Kidney capillary endothelial cell (primary cell): ENCODE data around the gene DBR1.
A peak's percentile ranks its signal among the peaks of the same experiment; 100 is the strongest.

Source experiments
- DNase-seq: peaks from one replicate; pipeline ENCODE4 v3.0.0-alpha.2; 2018; ENCODE audit warnings: low spot score

The DBR1 gene, protein sequence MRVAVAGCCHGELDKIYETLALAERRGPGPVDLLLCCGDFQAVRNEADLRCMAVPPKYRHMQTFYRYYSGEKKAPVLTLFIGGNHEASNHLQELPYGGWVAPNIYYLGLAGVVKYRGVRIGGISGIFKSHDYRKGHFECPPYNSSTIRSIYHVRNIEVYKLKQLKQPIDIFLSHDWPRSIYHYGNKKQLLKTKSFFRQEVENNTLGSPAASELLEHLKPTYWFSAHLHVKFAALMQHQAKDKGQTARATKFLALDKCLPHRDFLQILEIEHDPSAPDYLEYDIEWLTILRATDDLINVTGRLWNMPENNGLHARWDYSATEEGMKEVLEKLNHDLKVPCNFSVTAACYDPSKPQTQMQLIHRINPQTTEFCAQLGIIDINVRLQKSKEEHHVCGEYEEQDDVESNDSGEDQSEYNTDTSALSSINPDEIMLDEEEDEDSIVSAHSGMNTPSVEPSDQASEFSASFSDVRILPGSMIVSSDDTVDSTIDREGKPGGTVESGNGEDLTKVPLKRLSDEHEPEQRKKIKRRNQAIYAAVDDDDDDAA

DNA sequence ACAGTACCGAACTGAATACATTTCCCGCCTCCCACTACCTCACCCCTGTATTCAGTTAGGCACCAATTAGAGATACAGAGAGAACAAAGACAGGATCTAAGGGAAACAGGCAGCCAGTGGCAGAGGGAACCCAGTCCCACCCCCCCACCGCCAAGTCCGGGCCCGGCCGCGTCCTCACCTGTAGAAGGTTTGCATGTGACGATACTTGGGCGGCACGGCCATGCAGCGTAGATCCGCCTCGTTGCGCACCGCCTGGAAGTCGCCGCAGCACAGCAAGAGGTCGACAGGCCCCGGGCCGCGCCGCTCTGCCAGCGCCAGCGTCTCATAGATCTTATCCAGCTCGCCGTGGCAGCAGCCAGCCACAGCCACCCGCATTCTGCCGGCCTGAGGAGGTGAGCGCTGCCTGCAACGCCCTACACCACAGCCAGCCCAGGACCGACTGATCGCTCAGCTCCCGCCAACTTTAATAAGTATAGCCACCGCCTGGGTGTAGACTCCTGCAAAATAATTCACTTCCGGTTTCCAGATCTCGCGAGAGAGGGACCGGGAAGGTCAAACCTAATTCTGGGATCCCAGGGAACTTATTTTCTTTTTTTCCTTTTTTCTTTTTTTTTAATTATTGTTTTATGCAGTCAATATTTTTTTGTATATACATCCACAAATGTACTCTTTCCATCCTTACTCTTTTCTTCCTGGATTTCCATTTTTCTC lies at the start of gene DBR1:
DBR1 (minus strand) TSS at position 501 of the 711 bp plus-strand sequence; CDS start at position 375, 126 bp downstream.
- peak; percentile 70 for DNase-seq

GRCh38 chr3:138222942-138223287 lies 48.2 kb upstream of the DBR1 start:
- DNase-seq: no peak

DNA sequence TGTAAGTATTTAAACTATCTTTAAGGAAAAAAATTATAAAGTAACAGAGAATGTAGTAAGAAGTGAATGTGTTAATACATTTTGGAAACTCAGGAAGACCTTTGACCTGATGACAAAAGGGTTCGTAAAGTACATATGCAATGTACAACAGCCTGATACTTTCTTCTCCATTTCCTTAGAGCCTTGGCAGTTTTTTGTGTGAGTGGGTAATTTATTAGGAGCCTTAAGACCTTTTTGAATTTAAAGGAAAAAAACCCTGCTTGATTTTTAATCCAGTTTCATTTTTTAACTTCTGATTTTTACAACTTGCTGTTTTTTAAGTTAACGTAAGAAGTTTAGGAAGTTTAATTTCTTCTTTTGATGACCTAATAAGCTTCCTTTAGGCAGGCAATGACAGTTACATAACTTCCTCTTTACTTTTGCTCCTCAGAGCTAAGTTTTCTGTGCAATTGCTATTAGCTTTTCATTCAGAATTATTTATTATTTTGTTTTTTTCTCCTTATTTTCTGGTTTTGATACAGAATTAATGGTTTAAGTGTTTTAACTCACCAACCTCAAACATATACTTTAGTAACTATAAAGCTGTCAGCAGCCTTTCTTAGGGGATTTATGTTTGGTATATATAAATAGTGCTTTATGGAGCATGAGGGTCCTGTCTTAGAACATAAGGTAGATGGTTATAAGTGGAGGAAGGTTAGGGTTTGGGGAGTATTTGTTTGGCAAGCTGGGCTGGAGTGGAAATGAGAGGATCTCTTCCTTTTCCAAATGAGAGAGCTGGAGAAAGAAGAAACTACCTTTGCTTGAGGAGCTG lies 47.6 kb upstream of the DBR1 start:
- DNase-seq: no peak

- no peak for DNase-seq
Observed at GRCh38 chr3:138220788-138221187, 46.1 kb upstream of the DBR1 start.

DNA sequence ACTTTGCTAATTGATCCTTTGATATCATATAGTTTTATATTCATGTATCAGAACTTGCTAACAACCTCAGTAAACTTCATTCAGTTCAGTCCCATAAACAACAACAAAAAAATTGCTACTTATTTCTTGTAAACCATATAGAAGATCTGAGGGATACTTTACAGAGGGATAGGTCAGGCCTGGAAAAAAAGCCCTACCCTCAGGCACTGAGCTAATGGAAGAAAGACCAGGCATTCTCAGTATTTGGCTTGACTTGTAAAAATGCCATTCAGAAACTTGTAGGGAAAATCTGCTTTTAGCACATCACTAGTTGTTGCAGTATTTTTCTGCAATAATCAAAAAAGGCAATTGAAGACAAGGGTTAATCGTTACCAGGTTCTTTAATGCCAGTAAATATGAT lies 45.5 kb upstream of the DBR1 start:
- no peak for DNase-seq

DNA sequence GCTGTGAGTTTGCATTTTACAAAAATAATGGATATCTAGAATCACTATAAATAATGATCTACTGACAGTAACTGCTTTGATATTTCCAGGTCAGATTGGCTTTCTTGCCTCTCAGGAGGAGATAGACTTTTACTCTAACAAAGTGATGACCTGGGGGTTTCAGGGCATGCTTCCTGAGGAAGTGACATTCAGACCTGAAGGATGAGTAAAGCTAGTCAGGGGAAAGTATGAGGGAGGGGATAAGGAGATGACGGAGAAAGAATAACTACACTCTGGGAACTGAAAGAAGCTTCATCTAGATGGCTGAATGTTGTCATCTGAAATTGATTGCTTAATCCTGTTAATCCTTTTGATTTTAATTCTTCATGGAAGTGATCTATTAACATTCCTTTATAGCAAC lies 44.5 kb upstream of the DBR1 start:
- DNase-seq: peak; percentile 70

DNA sequence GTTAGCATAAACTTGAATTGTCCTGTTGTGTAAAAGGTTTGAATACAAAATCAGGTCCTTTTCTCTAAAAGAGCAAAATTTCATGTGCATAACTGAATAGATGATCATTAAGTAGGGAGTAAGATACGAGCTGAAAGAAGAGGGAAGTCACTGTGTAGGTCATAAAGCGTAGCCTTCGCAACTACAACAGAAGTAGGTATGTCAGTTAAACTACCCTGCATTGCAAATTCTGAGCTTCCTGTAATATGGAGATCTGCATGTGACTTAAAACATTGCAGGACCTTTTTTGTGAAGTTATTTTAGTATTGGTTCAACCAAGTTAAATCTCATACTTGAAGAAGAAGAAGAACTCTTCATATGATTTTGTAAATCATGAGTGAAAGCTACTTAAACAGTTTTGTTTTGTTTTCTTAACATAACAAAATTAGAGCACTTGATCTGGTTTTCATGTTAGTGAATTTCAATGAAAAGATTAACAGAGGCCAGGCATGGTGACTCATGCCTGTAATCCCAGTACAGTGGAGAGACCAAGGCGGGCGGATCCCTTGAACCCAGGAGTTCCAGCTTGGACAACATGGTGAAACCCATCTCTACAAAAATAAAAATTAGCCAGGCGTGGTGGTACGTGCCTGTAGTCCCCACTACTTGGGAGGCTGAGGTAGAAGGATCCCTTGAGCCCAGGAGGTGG lies 38.8 kb upstream of the DBR1 start:
- no peak for DNase-seq

DNA sequence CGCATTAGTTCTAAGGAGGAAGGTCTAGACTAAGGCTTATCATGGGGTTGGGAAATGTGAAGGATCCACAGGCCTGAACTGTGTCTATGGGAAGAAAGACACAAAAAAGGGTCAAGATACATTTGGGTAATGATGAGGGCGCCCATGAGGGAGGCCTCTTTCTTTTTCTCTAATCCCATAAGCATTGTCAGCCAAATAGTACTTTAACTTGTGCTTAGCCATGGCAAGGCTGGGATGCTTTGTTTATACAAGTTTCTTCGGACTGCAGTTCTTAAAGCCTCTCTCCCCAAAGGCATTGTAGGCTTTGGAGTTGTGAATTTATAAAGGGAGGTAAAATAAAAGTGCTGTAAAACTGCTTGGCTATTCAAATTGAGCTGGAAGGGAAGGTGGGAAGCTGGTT lies 35.8 kb upstream of the DBR1 start:
- DNase-seq: no peak

- no peak for DNase-seq
Observed at GRCh38 chr3:138206196-138206595, 31.5 kb upstream of the DBR1 start.

DNA sequence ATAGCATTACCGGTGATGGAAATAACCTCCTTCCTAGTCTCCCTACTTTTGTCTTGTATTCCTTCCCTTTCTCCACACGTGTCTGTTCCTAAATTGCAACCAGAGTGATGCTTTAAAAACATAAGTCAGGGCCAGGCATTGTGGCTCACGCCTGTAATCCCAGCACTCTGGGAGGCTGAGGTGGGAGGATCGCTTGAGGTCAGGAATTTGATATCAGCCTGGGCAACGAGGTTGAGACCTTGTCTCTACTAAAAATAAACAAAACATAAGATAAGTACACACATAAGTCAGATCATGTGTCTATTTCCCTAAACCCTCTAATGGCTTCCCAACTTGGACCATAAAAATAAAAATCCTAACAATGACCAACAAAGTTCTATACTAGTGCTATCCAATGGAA lies 30.8 kb upstream of the DBR1 start:
- DNase-seq: no peak

GRCh38 chr3:138203938-138204337 lies 29.2 kb upstream of the DBR1 start:
- DNase-seq: no peak

GRCh38 chr3:138202945-138203701 lies 28.4 kb upstream of the DBR1 start:
- DNase-seq: no peak

GRCh38 chr3:138200424-138200823 lies 25.7 kb upstream of the DBR1 start:
- no peak for DNase-seq

DNA sequence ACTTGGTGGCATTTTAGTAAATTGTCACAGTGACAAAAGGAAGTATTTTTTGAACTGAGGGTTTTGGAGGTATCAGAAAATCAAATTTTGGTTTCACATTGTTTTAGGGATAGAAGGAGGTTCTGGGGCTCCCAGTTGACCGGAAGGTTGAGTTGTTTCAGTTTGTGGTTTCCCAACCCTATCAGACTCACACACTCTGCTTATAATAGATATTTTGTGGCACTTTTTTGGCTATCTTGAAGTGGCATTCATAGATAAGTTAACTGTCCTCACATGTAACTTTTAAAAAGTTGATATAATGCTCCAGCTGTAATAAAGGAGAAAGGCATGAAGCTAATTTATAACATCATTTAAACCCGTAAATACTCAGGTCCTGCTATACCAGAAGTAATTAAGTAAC lies 25.1 kb upstream of the DBR1 start:
- no peak for DNase-seq

GRCh38 chr3:138197524-138197923 lies 22.8 kb upstream of the DBR1 start:
- DNase-seq: no peak

- DNase-seq: no peak
Observed at GRCh38 chr3:138197058-138197457, 22.3 kb upstream of the DBR1 start.

DNA sequence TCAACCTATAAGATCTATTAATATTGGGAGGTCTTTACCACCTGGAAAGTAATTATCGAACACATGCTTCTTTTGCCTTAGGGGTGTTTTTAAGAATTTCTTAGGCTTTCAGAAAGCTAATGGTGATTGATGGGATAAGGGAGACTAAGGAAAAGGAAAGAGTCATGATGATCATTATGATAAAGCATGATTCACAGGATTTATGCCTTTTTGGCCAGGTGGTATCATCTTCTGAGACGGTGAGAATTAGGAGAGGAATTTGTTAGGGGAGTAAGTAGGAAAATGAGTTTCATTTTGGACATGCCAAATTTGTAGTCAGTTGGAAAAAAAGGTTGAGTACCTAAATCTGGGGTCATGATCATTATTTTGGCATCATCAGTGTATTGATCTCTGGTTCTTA lies 21.3 kb upstream of the DBR1 start:
- no peak for DNase-seq

- no peak for DNase-seq
Observed at GRCh38 chr3:138195481-138195880, 20.8 kb upstream of the DBR1 start.

DNA sequence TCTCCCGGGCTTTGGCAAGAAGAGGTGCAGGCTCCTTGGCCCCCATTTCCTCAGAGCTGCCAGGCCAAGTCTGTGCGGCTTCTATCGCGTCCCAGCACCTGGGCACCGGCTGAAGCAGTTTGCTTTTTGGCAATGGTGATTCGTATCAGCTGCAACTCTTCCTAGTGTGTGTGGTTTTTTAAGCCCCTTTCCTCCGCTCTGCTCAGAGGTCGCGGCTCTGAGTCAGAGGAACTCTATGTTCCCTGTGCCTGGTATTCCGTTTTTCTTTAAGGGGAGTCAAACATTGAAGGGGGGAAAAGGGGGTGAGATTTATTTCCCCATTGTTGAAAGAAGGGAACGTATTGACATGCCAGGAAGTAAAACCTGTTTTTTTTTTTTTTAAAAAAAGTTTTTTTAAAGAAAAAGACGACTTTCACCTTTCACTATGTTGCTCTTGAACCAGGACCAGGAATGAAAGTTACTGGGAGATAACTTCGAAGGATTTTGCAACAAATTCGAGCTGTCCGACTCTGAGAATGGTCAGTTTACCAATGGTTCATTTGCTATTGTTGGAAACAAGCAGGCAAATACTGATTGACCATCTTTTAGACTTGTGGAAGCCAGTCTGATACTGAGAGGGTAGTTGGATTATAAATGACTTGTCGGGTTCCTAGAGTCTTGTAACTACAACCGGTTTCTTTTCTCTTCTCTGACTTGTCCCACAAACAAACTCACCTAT lies 13.5 kb upstream of the DBR1 start:
- DNase-seq: no peak

DNA sequence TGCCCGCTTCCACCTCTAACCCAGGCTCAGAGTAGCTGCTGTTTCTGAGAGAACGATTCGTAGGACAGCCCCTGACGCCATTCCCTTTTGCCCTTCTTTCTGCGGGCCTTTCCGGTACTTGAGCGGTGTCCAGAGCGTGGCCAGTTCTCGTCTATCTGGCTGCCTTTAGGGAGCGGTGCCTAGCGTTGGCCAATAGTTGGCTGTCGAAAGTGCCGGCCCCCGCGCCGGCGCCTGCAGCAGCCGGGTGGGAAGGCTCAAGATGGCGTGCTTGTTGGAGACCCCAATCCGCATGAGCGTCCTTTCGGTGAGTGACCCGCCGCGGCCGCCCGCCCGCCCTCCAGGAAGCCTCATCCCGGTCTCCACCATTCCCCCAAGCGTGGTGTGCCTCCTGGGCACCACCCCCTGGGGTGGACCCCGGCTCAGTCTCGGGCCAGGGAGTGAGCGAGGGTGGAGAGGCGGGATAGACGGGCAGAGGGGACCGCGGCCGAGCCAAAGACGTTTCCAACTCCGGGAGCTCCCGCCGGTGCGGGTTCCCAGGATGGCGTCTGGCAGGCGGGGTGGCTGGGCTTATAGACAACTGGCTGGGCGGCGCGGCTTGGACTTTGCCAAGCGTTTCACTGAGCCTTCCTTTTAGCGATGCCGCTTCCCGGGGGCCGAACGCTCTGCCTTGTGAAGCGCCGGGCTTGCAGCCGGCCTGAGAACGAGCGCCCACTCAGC lies 12.7 kb upstream of the DBR1 start, which contains the start of gene ARMC8:
ARMC8 (plus strand) TSS at position 6 of the 717 bp plus-strand sequence; CDS start at position 260, 254 bp downstream.
- DNase-seq: peak; percentile 38
